Osteocyte (in vitro differentiated cells): ENCODE data around the gene GLYR1. TPM values are rescaled to one million over a fixed set of nuclear protein-coding genes. Genes with fewer than 3 reads are reported as not detected.

Experiments used
- DNase-seq: peaks from one replicate; pipeline ENCODE4 v3.0.0; 2021; ENCODE audit warnings: mixed read lengths; ENCODE audit not compliant: unreplicated experiment; ENCODE audit errors: extremely low spot score
- H3K27ac Mint-ChIP-seq: one replicate; pipeline ENCODE4 v1.8.0; 2021; ENCODE audit warnings: mild to moderate bottlenecking, mixed read lengths; ENCODE audit not compliant: unreplicated experiment
- H3K27me3 Mint-ChIP-seq: one replicate; pipeline ENCODE4 v1.8.0; 2021; ENCODE audit warnings: mixed read lengths; ENCODE audit not compliant: unreplicated experiment
- H3K36me3 Mint-ChIP-seq: one replicate; pipeline ENCODE4 v1.8.0; 2021; ENCODE audit warnings: mixed read lengths; ENCODE audit not compliant: unreplicated experiment
- H3K4me1 Mint-ChIP-seq: one replicate; pipeline ENCODE4 v1.8.0; 2021; ENCODE audit warnings: mixed read lengths; ENCODE audit not compliant: unreplicated experiment
- H3K4me3 Mint-ChIP-seq: one replicate; pipeline ENCODE4 v1.8.0; 2021; ENCODE audit warnings: mild to moderate bottlenecking, moderate library complexity, mixed read lengths; ENCODE audit not compliant: unreplicated experiment
- H3K9me3 Mint-ChIP-seq: one replicate; pipeline ENCODE4 v1.8.0; 2021; ENCODE audit warnings: mixed read lengths; ENCODE audit not compliant: unreplicated experiment
- total RNA-seq: library from RNA; stranded (reverse); gene quantifications from 2 replicates; pipeline ENCODE4 v1.2.1, GENCODE V29; 2021
- TF ChIP-seq, protein P1 (sequence below): fragments of 200-600 bp; sonication (generic); IDR thresholded peaks from 2 replicates; pipeline ENCODE4 v1.5.0; 2021; ENCODE audit warnings: antibody characterized with exemption, mild to moderate bottlenecking, moderate library complexity

The GLYR1 gene
- total RNA-seq, 1 donor from 2014 or later: 76.9 TPM

DNA sequence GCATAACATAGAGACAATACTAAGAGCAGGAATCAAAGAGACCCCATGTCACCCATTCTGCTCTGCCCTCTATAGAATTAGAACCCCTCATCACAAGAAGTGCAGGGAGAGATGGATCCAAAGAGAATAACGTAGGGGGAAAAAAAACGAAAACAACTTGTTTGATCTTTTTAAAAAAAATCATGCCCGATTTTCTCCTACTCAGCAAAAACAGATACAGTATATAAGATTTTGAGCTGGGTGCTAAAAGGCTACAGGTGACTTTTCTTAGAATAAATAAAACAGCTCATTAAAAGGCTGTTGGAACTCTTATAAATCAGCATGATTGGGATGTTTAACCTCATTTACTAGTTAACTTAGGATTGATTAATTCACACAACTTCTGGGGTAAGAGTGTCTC, 17.6 kb upstream of the GLYR1 start:
- Mint-ChIP-seq H3K9me3 (no peaks in the 10 kb centered on the region), H3K27me3 (no peaks in the 10 kb centered on the region), H3K27ac (no peak overlapping the region), H3K4me3 (no peak overlapping the region), H3K4me1 (peaks cover 8% of the 10 kb centered on the region), H3K36me3 (peaks cover 34% of the 10 kb centered on the region)
- TF ChIP-seq, protein P1, sequence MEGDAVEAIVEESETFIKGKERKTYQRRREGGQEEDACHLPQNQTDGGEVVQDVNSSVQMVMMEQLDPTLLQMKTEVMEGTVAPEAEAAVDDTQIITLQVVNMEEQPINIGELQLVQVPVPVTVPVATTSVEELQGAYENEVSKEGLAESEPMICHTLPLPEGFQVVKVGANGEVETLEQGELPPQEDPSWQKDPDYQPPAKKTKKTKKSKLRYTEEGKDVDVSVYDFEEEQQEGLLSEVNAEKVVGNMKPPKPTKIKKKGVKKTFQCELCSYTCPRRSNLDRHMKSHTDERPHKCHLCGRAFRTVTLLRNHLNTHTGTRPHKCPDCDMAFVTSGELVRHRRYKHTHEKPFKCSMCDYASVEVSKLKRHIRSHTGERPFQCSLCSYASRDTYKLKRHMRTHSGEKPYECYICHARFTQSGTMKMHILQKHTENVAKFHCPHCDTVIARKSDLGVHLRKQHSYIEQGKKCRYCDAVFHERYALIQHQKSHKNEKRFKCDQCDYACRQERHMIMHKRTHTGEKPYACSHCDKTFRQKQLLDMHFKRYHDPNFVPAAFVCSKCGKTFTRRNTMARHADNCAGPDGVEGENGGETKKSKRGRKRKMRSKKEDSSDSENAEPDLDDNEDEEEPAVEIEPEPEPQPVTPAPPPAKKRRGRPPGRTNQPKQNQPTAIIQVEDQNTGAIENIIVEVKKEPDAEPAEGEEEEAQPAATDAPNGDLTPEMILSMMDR: no peak
- no peak for DNase-seq

DNA sequence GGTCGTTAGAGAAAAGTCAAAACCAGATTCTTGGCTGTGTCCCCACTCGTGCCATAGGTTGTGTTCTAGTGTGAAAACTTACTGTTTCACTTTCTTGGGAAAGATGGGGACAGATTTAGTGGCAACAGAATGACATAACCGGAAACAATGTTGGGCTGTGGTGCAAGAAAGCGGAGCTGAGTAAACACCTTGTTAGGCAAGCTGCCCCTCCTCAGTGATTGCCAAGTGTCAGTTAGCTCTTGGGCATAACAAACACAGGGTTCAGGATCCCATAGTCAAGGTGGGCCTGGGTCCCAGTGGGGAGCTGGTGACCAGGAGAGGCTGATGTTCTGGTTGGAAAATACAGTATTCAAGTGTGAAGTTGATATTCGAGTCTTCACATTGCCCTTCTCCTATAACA, 15.6 kb upstream of the GLYR1 start:
- TF ChIP-seq, protein P1: no peak
- no peak overlapping the region for H3K4me3 Mint-ChIP-seq
- H3K4me1 Mint-ChIP-seq: peaks cover 15% of the 10 kb centered on the region
- no peaks in the 10 kb centered on the region for H3K27me3 Mint-ChIP-seq
- no peak overlapping the region for H3K27ac Mint-ChIP-seq
- peaks cover 44% of the 10 kb centered on the region for H3K36me3 Mint-ChIP-seq
- H3K9me3 Mint-ChIP-seq: no peaks in the 10 kb centered on the region
- no peak for DNase-seq

- peaks cover 49% of the 10 kb centered on the region for H3K36me3 Mint-ChIP-seq
- TF ChIP-seq, protein P1: no peak
- H3K4me1 Mint-ChIP-seq: peaks cover 13% of the 10 kb centered on the region
- H3K27me3 Mint-ChIP-seq: no peaks in the 10 kb centered on the region
- H3K9me3 Mint-ChIP-seq: no peaks in the 10 kb centered on the region
- DNase-seq: no peak
- no peak overlapping the region for H3K4me3 Mint-ChIP-seq
- no peak overlapping the region for H3K27ac Mint-ChIP-seq
Observed at GRCh38 chr16:4860727-4861342, 13.7 kb upstream of the GLYR1 start.

GRCh38 chr16:4859900-4860255, 12.8 kb upstream of the GLYR1 start:
- peak overlapping the region; percentile 71 for H3K27ac Mint-ChIP-seq
- H3K36me3 Mint-ChIP-seq: peaks cover 50% of the 10 kb centered on the region
- H3K27me3 Mint-ChIP-seq: no peaks in the 10 kb centered on the region
- peaks cover 13% of the 10 kb centered on the region for H3K4me1 Mint-ChIP-seq
- no peak overlapping the region for H3K4me3 Mint-ChIP-seq
- DNase-seq: no peak
- no peaks in the 10 kb centered on the region for H3K9me3 Mint-ChIP-seq
- TF ChIP-seq, protein P1: no peak

DNA sequence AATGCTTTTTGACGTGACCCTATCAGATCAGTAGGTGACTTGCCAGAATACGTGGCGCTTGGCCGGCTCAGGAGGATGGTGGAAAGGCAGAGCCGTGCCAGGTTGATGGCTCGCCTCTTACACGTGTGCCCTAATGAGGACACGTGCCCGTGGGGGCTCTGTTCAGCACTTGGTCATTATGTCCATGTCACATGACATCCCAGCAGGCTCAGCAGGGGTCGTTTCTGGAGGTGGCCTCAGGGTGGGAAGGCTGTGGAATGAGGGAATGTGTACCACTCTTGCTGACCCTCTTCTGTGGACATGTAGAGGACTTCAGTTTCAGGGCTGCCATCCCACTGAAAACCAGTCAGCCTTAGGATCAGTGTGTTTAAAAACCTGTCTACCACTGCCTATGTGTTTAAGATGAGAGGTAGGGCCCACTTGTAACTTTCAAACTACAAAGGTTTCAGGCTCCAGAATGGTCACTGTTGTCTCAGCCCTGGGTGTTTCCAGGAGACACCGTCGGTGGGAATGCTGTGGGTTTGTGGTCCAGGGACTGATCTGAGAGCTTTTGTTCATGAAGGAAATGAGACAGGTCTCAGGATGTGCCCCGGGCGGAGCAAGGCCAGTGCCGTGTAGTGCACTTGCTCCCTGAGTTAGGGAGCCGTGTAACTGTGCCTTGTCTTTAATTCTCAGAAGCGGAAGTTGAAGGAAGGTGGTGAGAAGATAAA, 12.3 kb upstream of the GLYR1 start:
- no peaks in the 10 kb centered on the region for H3K27me3 Mint-ChIP-seq
- H3K36me3 Mint-ChIP-seq: peaks cover 45% of the 10 kb centered on the region
- H3K4me1 Mint-ChIP-seq: peaks cover 13% of the 10 kb centered on the region
- no peaks in the 10 kb centered on the region for H3K9me3 Mint-ChIP-seq
- H3K4me3 Mint-ChIP-seq: no peak overlapping the region
- TF ChIP-seq, protein P1: no peak
- H3K27ac Mint-ChIP-seq: peak overlapping the region; percentile 71
- DNase-seq: no peak
